Neural cell (in vitro differentiated cells): ENCODE data around the gene BRMS1. TPM values are rescaled to one million over a fixed set of nuclear protein-coding genes. Genes with fewer than 3 reads are reported as not detected.

Experiments used
- H2AFZ ChIP-seq: fragments of 200-600, 300-800 bp; sonication (generic), shearing (Covaris generic); 2 replicates; pipeline ENCODE4 v1.6.0; 2014; ENCODE audit warnings: low read depth, mild to moderate bottlenecking, antibody characterized with exemption, low read length, moderate library complexity
- H3F3A ChIP-seq: fragments of 200-600 bp; shearing (Covaris generic); 2 replicates; pipeline ENCODE4 v1.6.1; 2016; ENCODE audit warnings: mild to moderate bottlenecking, moderate library complexity, mixed read lengths, antibody characterized with exemption, low read length; ENCODE audit not compliant: insufficient read depth, poor library complexity, severe bottlenecking
- H3K27ac ChIP-seq: fragments of 200-600, 300-800 bp; sonication (generic), shearing (Covaris generic); 2 replicates; pipeline ENCODE4 v1.5.1; 2014; ENCODE audit warnings: mild to moderate bottlenecking, low read length, moderate library complexity
- H3K27me3 ChIP-seq: fragments of 300-800, 200-600 bp; sonication (generic), shearing (Covaris generic); 2 replicates; pipeline ENCODE4 v1.6.0; 2014; ENCODE audit warnings: mild to moderate bottlenecking, low read depth, low read length, moderate library complexity; ENCODE audit not compliant: insufficient read depth
- H3K36me3 ChIP-seq: fragments of 300-800, 200-600 bp; sonication (generic), shearing (Covaris generic); 2 replicates; pipeline ENCODE4 v1.5.1; 2014; ENCODE audit warnings: mild to moderate bottlenecking, antibody characterized with exemption, low read length, moderate library complexity; ENCODE audit not compliant: insufficient read depth
- H3K4me2 ChIP-seq: fragments of 300-800, 200-600 bp; sonication (generic), shearing (Covaris generic); 2 replicates; pipeline ENCODE4 v1.6.0; 2014; ENCODE audit warnings: mild to moderate bottlenecking, low read length
- H3K4me3 ChIP-seq: fragments of 300-800, 200-600 bp; sonication (generic), shearing (Covaris generic); 2 replicates; pipeline ENCODE4 v1.5.1; 2014; ENCODE audit warnings: mild to moderate bottlenecking, low read length, moderate library complexity
- H3K79me2 ChIP-seq: fragments of 200-600 bp; shearing (Covaris generic); replicated peaks from 2 replicates; pipeline ENCODE4 v1.6.0; 2014; ENCODE audit warnings: mild to moderate bottlenecking, low read length, moderate library complexity; ENCODE audit not compliant: insufficient read depth
- H3K9ac ChIP-seq: fragments of 300-800, 200-600 bp; sonication (generic), shearing (Covaris generic); 2 replicates; pipeline ENCODE4 v1.6.1; 2016; ENCODE audit warnings: mild to moderate bottlenecking, low read length, mixed read lengths
- H3K9me2 ChIP-seq: fragments of 200-600 bp; shearing (Covaris generic); 2 replicates; pipeline ENCODE4 v1.6.1; 2016; ENCODE audit warnings: mild to moderate bottlenecking, low read length, mixed read lengths; ENCODE audit not compliant: insufficient read depth
- H3K9me3 ChIP-seq: fragments of 200-600, 300-800 bp; sonication (generic), shearing (Covaris generic); 2 replicates; pipeline ENCODE4 v1.6.1; 2016; ENCODE audit warnings: mild to moderate bottlenecking, mixed run types, low read length, moderate library complexity, mixed read lengths
- H4K20me1 ChIP-seq: fragments of 200-600 bp; shearing (Covaris generic); 2 replicates; pipeline ENCODE4 v1.6.1; 2016; ENCODE audit warnings: mild to moderate bottlenecking, mixed run types; ENCODE audit not compliant: insufficient read depth
- EP300 ChIP-seq: fragments of 450-650 bp; conservative IDR thresholded peaks from 2 replicates; pipeline ENCODE4 v1.6.1; 2014; ENCODE audit warnings: antibody characterized with exemption, mild to moderate bottlenecking, moderate library complexity; ENCODE audit not compliant: poor library complexity, severe bottlenecking
- EZH2 ChIP-seq: fragments of 200-600, 300-800 bp; shearing (Covaris generic), sonication (generic); IDR thresholded peaks from 2 replicates; pipeline ENCODE4 v1.6.1; 2014; ENCODE audit warnings: antibody characterized with exemption, low read length, borderline replicate concordance, mild to moderate bottlenecking; ENCODE audit not compliant: insufficient read depth, poor library complexity, severe bottlenecking
- MXI1 ChIP-seq: fragments of 450-650 bp; conservative IDR thresholded peaks from 2 replicates; pipeline ENCODE4 v1.6.1; 2014; ENCODE audit warnings: antibody characterized with exemption, mild to moderate bottlenecking; ENCODE audit not compliant: poor library complexity, severe bottlenecking
- POLR2AphosphoS5 ChIP-seq: IDR thresholded peaks from 2 replicates; pipeline ENCODE4 v1.6.1; 2012
- RAD21 ChIP-seq: fragments of 450-650 bp; conservative IDR thresholded peaks from 2 replicates; pipeline ENCODE4 v1.6.1; 2014; ENCODE audit warnings: antibody characterized with exemption, mild to moderate bottlenecking, moderate library complexity
- REST ChIP-seq: IDR thresholded peaks from 2 replicates; pipeline ENCODE4 v1.6.1; 2012; ENCODE audit warnings: borderline replicate concordance
- SMC3 ChIP-seq: fragments of 450-650 bp; conservative IDR thresholded peaks from 2 replicates; pipeline ENCODE4 v1.6.1; 2014; ENCODE audit warnings: antibody characterized with exemption, mild to moderate bottlenecking, moderate library complexity; ENCODE audit not compliant: poor library complexity
- TAF1 ChIP-seq: IDR thresholded peaks from 2 replicates; pipeline ENCODE4 v1.6.1; 2012; ENCODE audit warnings: low read depth
- polyA plus RNA-seq: library from polyadenylated mRNA; depleted of rRNA; stranded (reverse); fragments of >200 nt; gene quantifications from 2 replicates; pipeline ENCODE4 v1.2.3, GENCODE V29; 2014
- TF ChIP-seq, protein P1 (sequence below): fragments of 450-650 bp; IDR thresholded peaks from 2 replicates; pipeline ENCODE4 v1.5.1; 2014; ENCODE audit warnings: antibody characterized with exemption, mild to moderate bottlenecking, moderate library complexity; ENCODE audit not compliant: poor library complexity, severe bottlenecking

The BRMS1 gene
- polyA plus RNA-seq, 1 donor from 2014 or later, result 78.3 TPM

GRCh38 chr11:66333220-66333877 is 11.6 kb downstream of the BRMS1 start:
- H3K4me2 ChIP-seq, result no peak overlapping the region
- H3K9me2 ChIP-seq, result no peaks in the 10 kb centered on the region
- H3K27ac ChIP-seq, result no peak overlapping the region
- H3K36me3 ChIP-seq, result no peaks in the 10 kb centered on the region
- no peaks in the 10 kb centered on the region for H3K27me3 ChIP-seq
- H3F3A ChIP-seq, result no peaks in the 10 kb centered on the region
- no peaks in the 10 kb centered on the region for H4K20me1 ChIP-seq
- no peak overlapping the region for H3K4me3 ChIP-seq
- no peak overlapping the region for H2AFZ ChIP-seq
- no peaks in the 10 kb centered on the region for H3K79me2 ChIP-seq
- H3K9ac ChIP-seq, result no peak overlapping the region
- TF ChIP-seq SMC3 (no peak), MXI1 (no peak), EZH2 (no peak), EP300 (no peak), TAF1 (no peak), REST (no peak), POLR2AphosphoS5 (no peak), RAD21 (no peak)
- TF ChIP-seq, protein P1, sequence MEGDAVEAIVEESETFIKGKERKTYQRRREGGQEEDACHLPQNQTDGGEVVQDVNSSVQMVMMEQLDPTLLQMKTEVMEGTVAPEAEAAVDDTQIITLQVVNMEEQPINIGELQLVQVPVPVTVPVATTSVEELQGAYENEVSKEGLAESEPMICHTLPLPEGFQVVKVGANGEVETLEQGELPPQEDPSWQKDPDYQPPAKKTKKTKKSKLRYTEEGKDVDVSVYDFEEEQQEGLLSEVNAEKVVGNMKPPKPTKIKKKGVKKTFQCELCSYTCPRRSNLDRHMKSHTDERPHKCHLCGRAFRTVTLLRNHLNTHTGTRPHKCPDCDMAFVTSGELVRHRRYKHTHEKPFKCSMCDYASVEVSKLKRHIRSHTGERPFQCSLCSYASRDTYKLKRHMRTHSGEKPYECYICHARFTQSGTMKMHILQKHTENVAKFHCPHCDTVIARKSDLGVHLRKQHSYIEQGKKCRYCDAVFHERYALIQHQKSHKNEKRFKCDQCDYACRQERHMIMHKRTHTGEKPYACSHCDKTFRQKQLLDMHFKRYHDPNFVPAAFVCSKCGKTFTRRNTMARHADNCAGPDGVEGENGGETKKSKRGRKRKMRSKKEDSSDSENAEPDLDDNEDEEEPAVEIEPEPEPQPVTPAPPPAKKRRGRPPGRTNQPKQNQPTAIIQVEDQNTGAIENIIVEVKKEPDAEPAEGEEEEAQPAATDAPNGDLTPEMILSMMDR, result no peak
- no peaks in the 10 kb centered on the region for H3K9me3 ChIP-seq

GRCh38 chr11:66332371-66333219 is 12.3 kb downstream of the BRMS1 start:
- TF ChIP-seq MXI1, result no peak
- no peak for TF ChIP-seq TAF1
- no peak for TF ChIP-seq EZH2
- TF ChIP-seq EP300, result no peak
- TF ChIP-seq RAD21, result no peak
- TF ChIP-seq, protein P1, result no peak
- TF ChIP-seq SMC3, result no peak
- no peak for TF ChIP-seq REST
- TF ChIP-seq POLR2AphosphoS5, result no peak
- Histone ChIP-seq H3K4me3 (no peak overlapping the region), H3K27ac (no peak overlapping the region), H3F3A (no peaks in the 10 kb centered on the region), H2AFZ (no peak overlapping the region), H3K27me3 (no peaks in the 10 kb centered on the region), H3K9me2 (no peaks in the 10 kb centered on the region), H3K4me2 (no peak overlapping the region), H3K9ac (no peak overlapping the region), H3K9me3 (no peaks in the 10 kb centered on the region), H3K36me3 (no peaks in the 10 kb centered on the region), H4K20me1 (no peaks in the 10 kb centered on the region), H3K79me2 (no peaks in the 10 kb centered on the region)
